ENCODE measurements around the gene ERMP1.

DNA sequence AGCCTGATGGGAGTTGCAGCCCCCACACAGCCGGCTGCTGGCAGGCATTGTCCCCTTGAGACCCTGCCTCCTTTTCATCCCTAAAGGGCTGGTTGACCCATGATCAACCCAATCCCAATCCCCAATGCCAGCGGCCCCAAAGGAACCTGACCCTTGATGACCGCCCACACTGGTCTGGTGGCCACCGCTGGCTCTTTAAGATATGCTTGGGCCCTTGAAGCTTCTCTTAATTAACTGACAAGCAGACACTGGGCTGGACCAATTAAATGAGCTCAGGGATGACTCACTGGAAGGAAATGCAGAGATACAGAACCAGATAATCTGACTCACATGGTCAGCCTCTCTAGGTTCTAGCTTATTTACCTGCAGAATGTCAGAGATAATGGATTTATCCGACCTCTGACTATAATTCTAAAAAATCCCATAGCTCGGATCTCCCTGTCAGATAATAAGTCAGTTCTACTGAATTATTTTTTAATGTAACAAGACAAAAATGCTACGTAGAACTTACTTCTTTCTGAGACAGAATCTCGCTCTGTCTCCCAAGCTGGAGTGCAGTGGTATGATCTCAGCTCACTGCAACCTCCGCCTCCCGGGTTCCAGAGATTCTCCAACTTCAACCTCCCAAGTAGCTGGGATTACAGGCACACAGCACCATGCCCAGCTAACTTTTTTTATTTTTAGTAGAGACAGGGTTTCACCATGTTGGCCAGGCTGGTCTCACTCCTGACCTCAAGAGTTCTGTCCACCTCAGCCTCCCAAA is 46.7 kb upstream of the ERMP1 start:
- TF ChIP-seq, protein P1, sequence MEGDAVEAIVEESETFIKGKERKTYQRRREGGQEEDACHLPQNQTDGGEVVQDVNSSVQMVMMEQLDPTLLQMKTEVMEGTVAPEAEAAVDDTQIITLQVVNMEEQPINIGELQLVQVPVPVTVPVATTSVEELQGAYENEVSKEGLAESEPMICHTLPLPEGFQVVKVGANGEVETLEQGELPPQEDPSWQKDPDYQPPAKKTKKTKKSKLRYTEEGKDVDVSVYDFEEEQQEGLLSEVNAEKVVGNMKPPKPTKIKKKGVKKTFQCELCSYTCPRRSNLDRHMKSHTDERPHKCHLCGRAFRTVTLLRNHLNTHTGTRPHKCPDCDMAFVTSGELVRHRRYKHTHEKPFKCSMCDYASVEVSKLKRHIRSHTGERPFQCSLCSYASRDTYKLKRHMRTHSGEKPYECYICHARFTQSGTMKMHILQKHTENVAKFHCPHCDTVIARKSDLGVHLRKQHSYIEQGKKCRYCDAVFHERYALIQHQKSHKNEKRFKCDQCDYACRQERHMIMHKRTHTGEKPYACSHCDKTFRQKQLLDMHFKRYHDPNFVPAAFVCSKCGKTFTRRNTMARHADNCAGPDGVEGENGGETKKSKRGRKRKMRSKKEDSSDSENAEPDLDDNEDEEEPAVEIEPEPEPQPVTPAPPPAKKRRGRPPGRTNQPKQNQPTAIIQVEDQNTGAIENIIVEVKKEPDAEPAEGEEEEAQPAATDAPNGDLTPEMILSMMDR (IDR thresholded peaks at IDR 0.05; ENCODE audit: extremely low read depth in 1 of 2, insufficient read depth in 1 of 2, low read depth in 1 of 2, low read length in 2 of 2), result no peak
- no peak for TF ChIP-seq MYC (IDR thresholded peaks at IDR 0.05; ENCODE audit: low read depth, low read length)
- no peak for TF ChIP-seq POLR2AphosphoS5 (IDR thresholded peaks at IDR 0.05; ENCODE audit: insufficient read depth, low read depth, low read length)
- TF ChIP-seq, protein P2, sequence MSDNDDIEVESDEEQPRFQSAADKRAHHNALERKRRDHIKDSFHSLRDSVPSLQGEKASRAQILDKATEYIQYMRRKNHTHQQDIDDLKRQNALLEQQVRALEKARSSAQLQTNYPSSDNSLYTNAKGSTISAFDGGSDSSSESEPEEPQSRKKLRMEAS (IDR thresholded peaks at IDR 0.05; ENCODE audit: insufficient read depth, insufficient read length), result no peak
- TF ChIP-seq EZH2 (IDR thresholded peaks at IDR 0.05; ENCODE audit: borderline replicate concordance, low read depth, low read length, severe bottlenecking), result no peak
- TF ChIP-seq POLR2A (IDR thresholded peaks at IDR 0.05; ENCODE audit: low read depth, low read length), result no peak
- TF ChIP-seq JUN (IDR thresholded peaks at IDR 0.05; ENCODE audit: borderline replicate concordance, insufficient read depth, insufficient read length, low read depth), result peak; percentile 49
- TF ChIP-seq FOS (IDR thresholded peaks at IDR 0.05; ENCODE audit: borderline replicate concordance, insufficient read depth, low read length), result peak; percentile 61
- peak; percentile 91 for TF ChIP-seq GATA2 (IDR thresholded peaks at IDR 0.05; ENCODE audit: insufficient read depth, insufficient read length, low read depth, low read length)

All from endothelial cell of umbilical vein (primary cell).